ENCODE results near the gene DPM1.
A peak's percentile ranks its signal among the peaks of the same experiment; 100 is the strongest.

The DPM1 gene

DNA sequence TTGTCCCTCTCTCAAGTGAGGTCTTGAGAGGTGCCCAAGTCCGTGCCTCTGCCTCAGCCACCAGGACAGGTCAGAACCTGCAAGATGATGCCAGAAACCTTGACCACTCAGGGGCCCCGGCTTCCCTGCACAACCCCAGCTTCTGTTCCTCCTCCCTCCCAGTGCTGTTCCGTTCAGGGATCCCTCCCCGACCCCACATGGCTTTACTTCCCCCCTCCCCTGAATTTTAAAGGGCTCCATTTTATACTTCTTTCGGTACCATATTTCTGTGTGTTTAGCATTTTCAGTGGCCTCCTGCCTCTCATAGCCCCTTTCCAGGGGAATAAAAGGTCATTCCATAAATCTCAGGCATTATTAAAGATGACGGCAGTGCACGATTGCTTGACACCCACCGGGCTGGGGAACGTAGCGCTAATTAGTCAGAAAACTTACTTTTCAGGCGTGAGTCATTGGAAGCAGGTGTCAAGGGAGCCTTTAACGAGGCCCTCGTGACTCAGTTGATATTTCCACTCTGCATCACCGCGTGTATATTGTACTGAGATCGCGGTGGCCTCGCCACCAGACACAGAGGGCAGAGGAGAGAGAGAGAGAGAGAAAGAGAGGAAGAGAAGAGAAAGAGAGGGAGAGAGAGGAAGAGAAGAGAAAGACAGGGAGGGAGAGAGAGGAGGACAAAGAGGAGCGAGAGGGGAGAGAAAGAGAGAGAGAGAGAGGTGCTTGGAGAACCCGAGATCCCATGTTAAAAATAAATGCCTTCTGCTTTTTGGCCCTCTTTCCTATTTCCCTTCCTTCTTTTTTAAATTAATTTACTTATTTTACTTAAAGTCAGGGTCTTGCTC is 43.3 kb upstream of the DPM1 start:
- TF ChIP-seq, protein P1, sequence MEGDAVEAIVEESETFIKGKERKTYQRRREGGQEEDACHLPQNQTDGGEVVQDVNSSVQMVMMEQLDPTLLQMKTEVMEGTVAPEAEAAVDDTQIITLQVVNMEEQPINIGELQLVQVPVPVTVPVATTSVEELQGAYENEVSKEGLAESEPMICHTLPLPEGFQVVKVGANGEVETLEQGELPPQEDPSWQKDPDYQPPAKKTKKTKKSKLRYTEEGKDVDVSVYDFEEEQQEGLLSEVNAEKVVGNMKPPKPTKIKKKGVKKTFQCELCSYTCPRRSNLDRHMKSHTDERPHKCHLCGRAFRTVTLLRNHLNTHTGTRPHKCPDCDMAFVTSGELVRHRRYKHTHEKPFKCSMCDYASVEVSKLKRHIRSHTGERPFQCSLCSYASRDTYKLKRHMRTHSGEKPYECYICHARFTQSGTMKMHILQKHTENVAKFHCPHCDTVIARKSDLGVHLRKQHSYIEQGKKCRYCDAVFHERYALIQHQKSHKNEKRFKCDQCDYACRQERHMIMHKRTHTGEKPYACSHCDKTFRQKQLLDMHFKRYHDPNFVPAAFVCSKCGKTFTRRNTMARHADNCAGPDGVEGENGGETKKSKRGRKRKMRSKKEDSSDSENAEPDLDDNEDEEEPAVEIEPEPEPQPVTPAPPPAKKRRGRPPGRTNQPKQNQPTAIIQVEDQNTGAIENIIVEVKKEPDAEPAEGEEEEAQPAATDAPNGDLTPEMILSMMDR (IDR thresholded peaks at IDR 0.05), result no peak
- TF ChIP-seq ZFX (IDR thresholded peaks at IDR 0.05; ENCODE audit: borderline replicate concordance), result no peak
- no peak overlapping the region for H3K27ac ChIP-seq

DNA sequence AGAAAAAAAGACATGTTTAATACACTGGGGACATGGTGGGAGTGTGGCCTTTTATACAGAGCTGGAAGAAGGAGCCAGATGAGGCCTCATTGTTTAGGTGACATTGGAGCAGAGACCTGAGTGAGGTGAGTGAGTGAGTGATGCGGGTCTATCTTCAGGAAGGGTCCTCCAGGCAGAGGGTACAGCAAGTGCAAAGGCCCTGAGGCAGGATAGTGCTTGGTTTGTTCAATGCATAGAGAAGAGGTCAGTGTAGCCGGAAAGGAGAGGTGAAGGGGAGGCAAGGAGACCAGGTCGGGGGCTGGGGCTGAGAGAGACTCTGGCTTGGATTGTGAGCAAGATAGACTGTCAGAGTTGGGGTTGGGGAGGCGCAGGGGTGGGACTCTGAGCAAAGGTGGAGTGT is 41.0 kb upstream of the DPM1 start:
- TF ChIP-seq, protein P1 (IDR thresholded peaks at IDR 0.05), result no peak
- TF ChIP-seq ZFX (IDR thresholded peaks at IDR 0.05; ENCODE audit: borderline replicate concordance), result no peak
- no peak overlapping the region for H3K27ac ChIP-seq

DNA sequence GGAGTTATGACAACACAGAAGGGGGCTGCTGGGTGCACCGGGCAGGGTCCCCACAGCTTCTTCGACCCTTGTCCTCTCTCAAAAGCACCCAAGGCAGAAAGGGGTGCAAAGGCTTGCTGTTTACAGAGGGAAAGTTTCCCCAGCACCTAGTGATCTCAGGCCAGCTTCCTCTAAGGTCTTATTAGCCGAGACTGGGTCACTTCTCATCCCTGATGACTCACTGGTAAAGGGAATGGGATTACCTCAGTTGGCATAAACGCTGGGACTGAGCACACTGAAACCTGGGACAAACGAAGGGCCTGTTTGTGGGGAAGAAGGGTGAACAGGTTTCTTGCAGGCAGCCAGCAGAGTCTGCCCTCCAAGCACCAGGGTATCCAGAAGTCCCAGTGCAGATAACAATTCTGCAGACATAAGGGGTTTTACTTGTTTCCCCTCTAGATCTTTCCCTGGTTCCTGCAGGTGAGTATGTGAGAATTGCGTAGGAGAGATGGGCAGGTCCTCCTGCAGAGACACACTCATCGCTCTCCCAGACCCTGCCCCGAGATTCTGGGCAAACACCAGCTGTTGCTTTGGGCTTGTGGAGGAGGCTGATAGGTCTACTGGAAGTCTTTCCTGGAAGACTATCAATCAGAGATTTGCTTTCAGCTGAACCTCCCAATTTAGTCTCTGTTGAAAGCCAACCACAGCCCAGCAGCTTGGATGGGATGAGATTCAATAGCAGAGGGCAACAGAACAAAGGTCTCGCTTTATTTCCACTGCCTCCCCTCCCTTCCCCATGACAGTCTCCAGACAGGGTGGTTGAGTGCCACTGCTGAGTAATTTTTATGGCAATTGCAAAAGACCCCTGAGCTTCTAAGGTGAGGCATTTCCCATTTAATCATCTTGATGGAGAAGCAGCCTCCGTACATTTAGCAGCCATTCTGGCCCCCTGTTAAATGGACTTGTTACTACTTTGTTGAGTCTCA is 38.9 kb upstream of the DPM1 start:
- H3K27ac ChIP-seq, result no peak overlapping the region
- no peak for TF ChIP-seq ZFX (IDR thresholded peaks at IDR 0.05; ENCODE audit: borderline replicate concordance)
- TF ChIP-seq, protein P1 (IDR thresholded peaks at IDR 0.05), result no peak

DNA sequence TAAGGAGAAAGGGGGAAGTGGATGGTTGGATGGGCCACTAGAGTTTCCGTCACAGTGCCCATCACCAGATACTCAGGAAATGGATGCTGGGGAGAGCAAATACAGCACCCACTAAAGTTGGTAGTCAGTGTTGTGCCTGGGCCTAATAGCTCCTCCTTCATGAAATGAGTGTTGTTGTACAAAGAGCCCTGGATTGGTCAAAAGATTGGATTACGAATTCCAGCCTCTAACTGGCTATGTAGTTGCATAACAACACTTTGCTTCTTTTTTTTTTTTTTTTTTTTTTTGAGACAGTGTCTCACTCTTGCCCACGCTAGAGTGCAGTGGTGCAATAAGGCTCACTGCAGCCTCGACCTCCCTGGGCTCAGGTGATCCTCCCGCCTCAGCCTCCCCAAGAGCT is 37.2 kb upstream of the DPM1 start:
- H3K27ac ChIP-seq, result no peak overlapping the region
- TF ChIP-seq ZFX (IDR thresholded peaks at IDR 0.05; ENCODE audit: borderline replicate concordance), result no peak
- TF ChIP-seq, protein P1 (IDR thresholded peaks at IDR 0.05), result no peak

DNA sequence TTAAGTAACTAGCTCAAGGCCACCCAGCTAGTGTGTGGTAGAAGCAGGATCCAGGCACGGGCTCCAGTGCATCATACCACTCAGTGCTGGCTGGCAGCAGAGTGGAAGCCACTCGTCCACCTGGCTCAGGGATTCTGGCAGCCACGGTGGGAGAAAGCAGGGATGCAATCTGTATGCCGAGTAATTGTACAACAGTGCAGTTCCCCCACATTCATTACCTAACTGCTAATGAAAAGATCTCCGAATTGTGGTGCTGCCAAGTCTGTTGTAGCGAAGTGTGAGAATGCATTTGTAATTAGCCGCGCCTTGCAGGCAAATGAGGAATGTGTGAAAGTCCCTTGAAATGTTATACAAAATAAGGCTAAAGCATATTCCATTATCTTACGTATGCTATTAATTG is 35.5 kb upstream of the DPM1 start:
- no peak overlapping the region for H3K27ac ChIP-seq
- TF ChIP-seq ZFX (IDR thresholded peaks at IDR 0.05; ENCODE audit: borderline replicate concordance), result no peak
- TF ChIP-seq, protein P1 (IDR thresholded peaks at IDR 0.05), result no peak

DNA sequence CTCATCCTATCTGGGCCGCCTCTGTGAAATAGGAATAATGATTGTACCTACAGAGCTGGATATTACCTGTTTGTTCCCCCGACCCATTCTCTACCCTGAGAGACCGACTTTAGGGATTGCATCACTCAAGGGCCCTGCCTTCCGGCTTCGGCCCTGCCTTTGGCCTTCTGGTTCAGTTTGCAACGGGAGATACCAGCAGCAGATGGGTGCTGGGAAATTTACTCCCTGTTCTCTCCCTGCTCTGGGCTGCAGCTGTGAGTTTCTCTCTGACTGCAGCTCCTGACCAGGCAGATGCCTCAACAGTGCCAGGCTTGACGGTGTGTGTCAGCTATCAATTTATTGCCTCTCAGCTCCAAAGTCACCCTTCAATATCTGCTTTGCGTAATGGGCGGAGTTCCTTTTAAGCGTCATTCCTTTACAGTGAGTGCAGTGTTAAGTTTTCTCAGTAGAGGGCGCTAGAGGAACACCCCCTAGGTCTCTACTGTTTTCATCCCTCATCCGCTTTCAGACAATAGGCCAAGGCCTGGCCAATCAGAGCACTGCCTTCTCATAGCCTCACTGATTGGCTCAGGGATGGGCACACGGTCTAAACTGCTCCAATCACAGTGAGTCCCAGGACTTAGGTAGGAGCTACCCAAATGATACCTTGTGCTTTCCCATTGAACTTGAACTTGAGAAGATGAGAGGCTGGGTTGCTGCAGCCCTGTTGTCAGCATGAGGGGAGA is 34.6 kb upstream of the DPM1 start:
- TF ChIP-seq, protein P1 (IDR thresholded peaks at IDR 0.05), result peak; percentile 92
- no peak for TF ChIP-seq ZFX (IDR thresholded peaks at IDR 0.05; ENCODE audit: borderline replicate concordance)
- no peak overlapping the region for H3K27ac ChIP-seq
